GM18517 (cell line): ENCODE measurements around the gene LOXL4.
"Not testable (repeated sequence)": the region's sequence is repeated elsewhere in the genome, so short reads cannot be mapped to it uniquely, and the experiment has no call there.

Source experiments
- ATAC-seq: cut with Tn5 transposase; IDR thresholded peaks from one replicate; pipeline ENCODE4 v1.9.1; 2021; ENCODE audit warnings: mild to moderate bottlenecking, moderate library complexity; ENCODE audit not compliant: unreplicated experiment

The LOXL4 gene

GRCh38 chr10:98246911-98247805, 20.8 kb downstream of the LOXL4 start:
- ATAC-seq = no peak

- no peak for ATAC-seq
Measured at GRCh38 chr10:98244586-98244985, 23.4 kb downstream of the LOXL4 start.

DNA sequence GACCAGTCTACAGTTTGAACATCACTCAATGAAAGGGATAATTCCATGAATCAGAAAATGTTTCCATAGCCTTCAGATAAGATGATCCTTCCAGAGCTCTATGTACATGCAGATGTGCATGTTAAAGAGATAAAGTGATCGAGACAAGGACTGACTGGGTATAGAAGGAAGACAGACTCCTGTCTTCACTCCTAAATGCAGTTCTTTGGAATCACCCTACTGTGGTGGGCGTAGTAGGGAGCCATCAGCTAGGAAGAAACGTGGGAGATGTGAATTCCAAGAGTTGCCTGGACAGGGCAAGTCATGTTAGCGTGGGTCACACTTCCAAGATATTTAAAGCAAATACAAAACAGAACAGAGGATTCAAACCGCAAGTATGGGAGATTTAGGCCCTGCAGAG, 23.9 kb downstream of the LOXL4 start:
- no peak for ATAC-seq

DNA sequence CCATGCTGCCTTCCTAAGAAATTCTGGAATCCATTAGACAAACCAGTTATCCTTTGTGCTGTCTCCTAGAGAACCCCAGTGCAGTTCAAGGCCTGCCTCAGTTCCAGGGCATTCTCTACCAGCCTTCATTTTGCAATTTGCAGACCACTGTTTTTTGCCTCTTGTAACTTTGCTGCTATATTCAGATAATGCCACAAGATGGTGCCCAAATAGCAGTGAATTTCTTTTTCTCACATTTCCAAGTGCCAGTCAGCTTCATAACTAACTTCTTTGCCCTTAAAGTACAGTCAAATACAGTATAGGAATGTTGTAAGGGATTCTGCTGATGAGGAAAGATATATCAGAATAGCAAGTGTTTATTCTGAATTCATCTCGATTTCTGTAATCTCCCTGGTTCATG, 25.2 kb downstream of the LOXL4 start:
- no peak for ATAC-seq

DNA sequence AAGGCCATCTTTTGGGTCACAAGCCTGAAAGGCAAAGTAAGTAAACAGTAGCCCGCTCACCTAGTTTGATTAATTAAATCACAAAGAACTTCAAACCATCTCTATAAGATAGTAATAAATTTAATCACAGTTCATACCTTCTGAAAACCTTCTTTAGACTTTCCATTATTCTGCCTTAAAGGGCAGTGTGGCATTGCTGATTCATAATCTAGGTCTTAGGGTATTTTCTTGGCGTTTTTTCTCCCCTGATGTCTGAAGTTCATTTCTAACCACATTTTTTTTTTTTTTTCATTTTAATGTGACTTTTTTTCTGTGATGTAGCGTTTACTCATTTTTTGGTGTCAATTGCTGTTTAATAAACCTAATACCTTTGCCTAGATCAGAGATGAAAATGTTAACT, 27.5 kb downstream of the LOXL4 start:
- ATAC-seq = no peak

DNA sequence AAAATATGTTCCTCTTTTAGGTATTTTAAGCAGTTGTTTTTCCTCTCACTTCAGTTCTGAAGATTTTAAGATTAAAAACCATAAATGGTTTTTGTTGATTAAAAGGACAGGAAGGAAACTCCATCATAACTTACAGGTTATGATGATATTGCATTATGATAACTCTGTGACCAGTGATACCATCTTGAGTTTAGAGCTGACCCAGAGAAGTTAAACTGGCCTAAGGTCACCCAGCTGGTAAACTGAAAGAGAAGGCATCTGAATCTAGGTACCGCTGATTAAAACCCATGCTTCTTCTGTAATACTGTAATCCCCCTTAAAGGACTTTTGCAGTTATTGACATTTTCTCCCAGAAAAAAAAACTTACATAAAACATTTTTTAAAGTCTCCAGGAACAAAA, 29.6 kb downstream of the LOXL4 start:
- no peak for ATAC-seq

- no peak for ATAC-seq
Measured at GRCh38 chr10:98236862-98237261, 31.1 kb downstream of the LOXL4 start.

DNA sequence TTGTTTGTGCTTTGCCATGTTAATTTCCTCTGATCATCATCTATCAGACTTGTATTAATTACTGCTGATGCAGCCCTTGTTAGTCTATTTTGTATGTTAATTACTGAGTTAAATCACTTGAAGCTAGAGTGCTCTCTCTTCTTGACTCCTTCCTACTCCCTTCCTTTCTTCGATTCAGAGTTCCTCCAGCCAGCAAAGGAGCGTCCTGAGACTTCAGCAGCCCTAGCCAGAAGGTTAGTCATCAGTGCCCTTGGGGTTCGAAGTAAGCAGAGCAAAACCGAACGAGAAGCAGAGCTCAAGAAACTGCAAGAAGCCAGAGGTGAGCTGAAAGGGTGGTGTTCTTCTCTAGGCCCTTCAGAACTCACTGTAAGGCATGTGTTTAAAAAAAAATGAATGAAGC, 32.1 kb downstream of the LOXL4 start:
- ATAC-seq = no peak

- no peak for ATAC-seq
Measured at GRCh38 chr10:98231417-98231816, 36.6 kb downstream of the LOXL4 start.

DNA sequence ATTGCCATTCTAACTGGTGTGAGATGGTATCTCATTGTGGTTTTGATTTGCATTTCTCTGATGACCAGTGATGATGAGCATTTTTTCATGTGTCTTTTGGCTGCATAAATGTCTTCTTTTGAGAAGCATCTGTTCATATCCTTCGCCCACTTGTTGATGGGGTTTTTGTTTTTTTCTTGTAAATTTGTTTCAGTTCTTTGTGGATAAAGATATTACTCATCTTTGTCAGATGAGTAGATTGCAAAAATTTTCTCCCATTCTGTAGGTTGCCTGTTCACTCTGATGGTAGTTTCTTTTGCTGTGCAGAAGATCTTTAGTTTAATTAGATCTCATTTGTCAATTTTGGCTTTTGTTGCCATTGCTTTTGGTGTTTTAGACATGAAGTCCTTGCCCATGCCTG, 39.7 kb downstream of the LOXL4 start:
- not testable (repeated sequence) for ATAC-seq

DNA sequence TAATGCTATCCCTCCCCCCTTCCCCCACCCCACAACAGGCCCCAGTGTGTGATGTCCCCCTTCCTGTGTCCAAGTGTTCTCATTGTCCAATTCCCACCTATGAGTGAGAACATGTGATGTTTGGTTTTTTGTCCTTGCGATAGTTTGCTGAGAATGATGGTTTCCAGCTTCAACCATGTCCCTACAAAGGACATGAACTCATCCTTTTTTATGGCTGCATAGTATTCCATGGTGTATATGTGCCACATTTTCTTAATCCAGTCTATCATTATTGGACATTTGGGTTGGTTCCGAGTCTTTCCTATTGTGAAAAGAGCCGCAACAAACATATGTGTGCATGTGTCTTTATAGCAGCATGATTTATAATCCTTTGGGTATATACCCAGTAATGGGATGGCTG, 40.3 kb downstream of the LOXL4 start:
- not testable (repeated sequence) for ATAC-seq

GRCh38 chr10:98226508-98227144, 41.4 kb downstream of the LOXL4 start:
- ATAC-seq = no peak

GRCh38 chr10:98224996-98225395, 43.0 kb downstream of the LOXL4 start:
- no peak for ATAC-seq

GRCh38 chr10:98224509-98224908, 43.5 kb downstream of the LOXL4 start:
- no peak for ATAC-seq

DNA sequence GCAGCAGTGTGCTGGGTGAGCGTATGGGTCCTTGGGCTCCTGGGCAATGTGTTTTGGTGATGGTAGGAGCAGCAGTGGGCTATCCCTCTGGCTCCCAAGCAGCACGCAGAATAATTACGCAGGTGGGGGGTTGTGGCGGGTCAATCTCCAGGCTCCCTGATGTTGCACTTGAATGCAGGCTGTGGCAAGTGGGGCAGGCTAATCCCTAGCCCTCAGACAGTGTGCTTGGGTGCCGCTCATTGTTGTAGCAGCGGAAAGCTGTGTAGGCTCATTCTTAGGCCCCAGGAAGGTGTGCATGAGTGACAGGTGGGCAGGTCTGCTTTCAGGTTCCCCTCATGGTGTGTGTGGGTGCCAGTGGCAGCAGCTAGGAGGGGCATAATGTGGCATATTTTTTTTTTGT, 44.1 kb downstream of the LOXL4 start:
- no peak for ATAC-seq

DNA sequence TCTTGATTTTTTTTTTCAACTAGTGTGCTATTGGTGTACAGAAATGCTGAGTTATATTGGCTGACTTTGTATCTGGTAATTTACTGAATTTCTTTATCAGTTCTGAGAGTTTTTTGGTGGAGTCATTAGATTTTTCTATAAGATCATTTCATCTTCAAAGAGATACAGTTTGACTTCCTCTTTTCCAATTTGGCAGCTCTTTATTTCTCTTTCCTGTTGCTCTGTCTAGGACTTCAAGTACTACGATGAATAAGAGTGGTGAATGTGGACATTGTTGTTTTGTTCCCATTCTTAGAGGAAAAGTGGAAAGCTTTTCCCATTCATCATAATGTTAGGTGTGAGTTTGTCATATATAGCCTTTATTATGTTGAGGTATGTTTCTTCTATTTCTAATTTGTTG, 50.2 kb downstream of the LOXL4 start:
- no peak for ATAC-seq

DNA sequence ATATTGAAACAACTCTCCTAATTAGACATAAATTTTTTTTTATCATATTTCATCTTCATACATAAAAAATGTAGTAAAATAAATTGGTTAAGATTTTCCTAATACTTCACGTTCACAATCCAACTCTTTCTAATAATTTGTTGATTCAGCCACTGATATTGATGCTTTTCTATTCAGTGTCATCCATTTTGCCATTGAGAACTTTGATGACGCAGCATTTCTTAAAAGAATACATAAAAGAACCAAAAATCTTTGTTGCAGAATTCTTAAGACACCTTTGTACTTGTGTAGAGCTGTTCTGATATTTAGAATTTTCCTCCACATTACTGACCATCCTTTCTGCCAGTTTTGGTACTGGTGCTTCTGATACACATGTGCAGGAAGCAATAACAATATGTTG, 52.6 kb downstream of the LOXL4 start:
- no peak for ATAC-seq

DNA sequence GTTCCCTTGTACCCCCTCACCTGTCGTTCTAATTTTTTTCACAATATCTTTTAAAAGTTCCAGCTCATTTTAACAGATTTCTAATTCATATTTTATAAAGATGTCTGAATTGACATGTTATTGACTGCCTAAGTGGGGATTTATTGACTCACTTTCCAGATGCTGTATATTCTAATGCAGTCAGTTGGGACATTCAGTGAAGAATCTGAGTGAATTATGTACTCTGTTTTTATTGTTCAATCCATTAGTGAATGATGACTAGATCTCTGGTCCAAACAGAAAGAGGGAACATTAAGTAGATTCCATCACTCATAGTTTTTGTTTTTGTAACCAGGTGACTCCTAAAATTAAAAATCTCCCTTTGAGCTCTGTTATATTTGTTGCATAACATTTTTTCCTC, 54.3 kb downstream of the LOXL4 start:
- ATAC-seq = no peak

DNA sequence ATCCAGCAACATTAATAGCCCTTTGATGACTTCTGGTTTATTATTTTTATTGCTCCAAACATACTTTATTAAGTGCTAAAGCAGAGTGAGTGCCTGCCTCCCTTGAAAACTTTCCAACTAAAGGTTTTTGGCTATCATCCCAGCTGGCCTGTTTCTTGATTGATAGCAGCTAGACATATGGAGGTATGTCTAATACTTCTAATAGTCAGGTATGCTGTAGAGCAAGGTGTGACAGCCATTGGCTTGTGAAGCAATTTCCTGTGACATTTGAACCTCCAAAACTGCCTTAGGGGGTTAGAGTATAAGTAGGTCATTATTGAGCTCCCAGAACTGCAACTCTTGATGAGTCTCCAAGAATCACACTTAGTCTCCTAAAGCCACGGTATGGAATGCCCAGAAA, 55.8 kb downstream of the LOXL4 start:
- no peak for ATAC-seq

DNA sequence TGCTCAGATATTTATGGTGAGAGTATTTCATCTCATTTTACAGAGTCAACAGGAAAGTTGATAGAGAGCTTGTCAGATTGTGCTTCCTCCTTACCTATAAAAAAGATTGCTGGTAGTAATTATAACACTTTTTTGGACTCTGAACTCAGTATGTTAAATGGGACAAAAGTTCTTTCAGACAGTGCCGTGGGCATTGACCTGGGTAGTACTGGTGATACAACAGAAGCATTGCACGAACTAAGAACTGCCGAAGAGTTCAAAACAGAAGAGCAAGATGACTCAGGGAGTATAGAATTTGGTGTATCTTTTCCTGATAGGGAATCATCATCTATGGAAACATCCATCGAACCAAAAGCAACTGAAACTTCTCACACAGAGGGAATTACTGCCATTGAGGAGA, 58.6 kb downstream of the LOXL4 start:
- no peak for ATAC-seq

GRCh38 chr10:98208925-98209324, 59.1 kb downstream of the LOXL4 start:
- no peak for ATAC-seq

GRCh38 chr10:98205351-98205750, 62.6 kb downstream of the LOXL4 start:
- no peak for ATAC-seq
